GM20000 (cell line): ENCODE data around the gene PIK3R5.

Experiments
- DNase-seq: peaks from one replicate; pipeline ENCODE4 v3.0.0; 2012; ENCODE audit warnings: low spot score
- CTCF ChIP-seq: IDR thresholded peaks from 2 replicates; pipeline ENCODE4 v1.5.1; 2012; ENCODE audit warnings: mild to moderate bottlenecking, control low read depth; ENCODE audit errors: extremely low read depth, missing control alignments

Gene PIK3R5

GRCh38 chr17:8930649-8931048 lies 34.9 kb downstream of the PIK3R5 start:
- no peak for DNase-seq
- TF ChIP-seq CTCF: no peak

- no peak for TF ChIP-seq CTCF
- DNase-seq: no peak
Measured at GRCh38 chr17:8928347-8928746, 37.2 kb downstream of the PIK3R5 start.

- no peak for TF ChIP-seq CTCF
- DNase-seq: no peak
Measured at GRCh38 chr17:8927395-8927794, 38.1 kb downstream of the PIK3R5 start.

GRCh38 chr17:8925808-8926207 lies 39.7 kb downstream of the PIK3R5 start:
- DNase-seq: no peak
- TF ChIP-seq CTCF: no peak

GRCh38 chr17:8925141-8925540 lies 40.4 kb downstream of the PIK3R5 start:
- TF ChIP-seq CTCF: no peak
- no peak for DNase-seq

GRCh38 chr17:8924595-8924994 lies 40.9 kb downstream of the PIK3R5 start:
- TF ChIP-seq CTCF: no peak
- DNase-seq: peak; percentile 55

- no peak for TF ChIP-seq CTCF
- no peak for DNase-seq
Measured at GRCh38 chr17:8923762-8924161, 41.7 kb downstream of the PIK3R5 start.
